Measurements from ENCODE around the gene MRAP2.

The MRAP2 gene

GRCh38 chr6:84081222-84081621 is 47.6 kb downstream of the MRAP2 start:
- TF ChIP-seq GATA2 (IDR thresholded peaks at IDR 0.05; ENCODE audit: low read depth, low read length), result no peak
- no peak for TF ChIP-seq GATA3 (IDR thresholded peaks at IDR 0.05; ENCODE audit: low read depth, low read length)

DNA sequence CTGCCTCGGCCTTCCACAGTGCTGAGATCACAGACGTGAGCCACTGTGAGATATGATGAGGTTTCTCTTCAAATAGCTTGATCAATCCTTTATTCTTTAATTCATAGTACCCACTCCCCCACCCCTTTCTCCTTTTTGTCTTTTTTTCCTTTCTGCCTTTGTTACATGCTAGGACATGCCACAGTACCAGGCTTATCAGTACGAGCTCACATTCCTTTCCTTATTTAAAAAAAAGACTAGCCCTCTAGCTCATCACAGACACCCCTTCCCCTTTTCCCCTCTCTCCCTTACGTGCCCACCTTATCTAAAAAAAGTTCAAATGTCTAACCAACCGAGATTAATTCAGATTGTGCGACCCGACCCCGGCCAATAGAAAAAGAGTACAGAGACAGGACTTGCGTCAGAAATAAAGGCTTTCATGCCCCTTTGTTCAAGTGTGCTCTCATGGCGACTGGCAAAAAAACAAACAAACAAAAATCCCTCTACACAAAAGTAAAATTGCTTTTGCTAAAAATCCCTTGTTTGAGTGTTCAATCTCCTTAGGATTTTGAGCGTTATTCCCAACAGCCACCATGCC is 49.2 kb downstream of the MRAP2 start:
- TF ChIP-seq GATA3 (IDR thresholded peaks at IDR 0.05; ENCODE audit: low read depth, low read length) (no peak), GATA2 (IDR thresholded peaks at IDR 0.05; ENCODE audit: low read depth, low read length) (no peak)

- TF ChIP-seq GATA2 (IDR thresholded peaks at IDR 0.05; ENCODE audit: low read depth, low read length) (no peak), GATA3 (IDR thresholded peaks at IDR 0.05; ENCODE audit: low read depth, low read length) (no peak)
These were observed 52.5 kb downstream of the MRAP2 start for GRCh38 chr6:84086056-84086455.

- TF ChIP-seq GATA2 (IDR thresholded peaks at IDR 0.05; ENCODE audit: low read depth, low read length), result no peak
- no peak for TF ChIP-seq GATA3 (IDR thresholded peaks at IDR 0.05; ENCODE audit: low read depth, low read length)
These were observed 53.2 kb downstream of the MRAP2 start for GRCh38 chr6:84086545-84087429.

- TF ChIP-seq GATA3 (IDR thresholded peaks at IDR 0.05; ENCODE audit: low read depth, low read length) (no peak), GATA2 (IDR thresholded peaks at IDR 0.05; ENCODE audit: low read depth, low read length) (no peak)
These were observed 55.5 kb downstream of the MRAP2 start for GRCh38 chr6:84089081-84089480.

GRCh38 chr6:84089552-84089951 is 56.0 kb downstream of the MRAP2 start:
- TF ChIP-seq GATA3 (IDR thresholded peaks at IDR 0.05; ENCODE audit: low read depth, low read length) (no peak), GATA2 (IDR thresholded peaks at IDR 0.05; ENCODE audit: low read depth, low read length) (no peak)

DNA sequence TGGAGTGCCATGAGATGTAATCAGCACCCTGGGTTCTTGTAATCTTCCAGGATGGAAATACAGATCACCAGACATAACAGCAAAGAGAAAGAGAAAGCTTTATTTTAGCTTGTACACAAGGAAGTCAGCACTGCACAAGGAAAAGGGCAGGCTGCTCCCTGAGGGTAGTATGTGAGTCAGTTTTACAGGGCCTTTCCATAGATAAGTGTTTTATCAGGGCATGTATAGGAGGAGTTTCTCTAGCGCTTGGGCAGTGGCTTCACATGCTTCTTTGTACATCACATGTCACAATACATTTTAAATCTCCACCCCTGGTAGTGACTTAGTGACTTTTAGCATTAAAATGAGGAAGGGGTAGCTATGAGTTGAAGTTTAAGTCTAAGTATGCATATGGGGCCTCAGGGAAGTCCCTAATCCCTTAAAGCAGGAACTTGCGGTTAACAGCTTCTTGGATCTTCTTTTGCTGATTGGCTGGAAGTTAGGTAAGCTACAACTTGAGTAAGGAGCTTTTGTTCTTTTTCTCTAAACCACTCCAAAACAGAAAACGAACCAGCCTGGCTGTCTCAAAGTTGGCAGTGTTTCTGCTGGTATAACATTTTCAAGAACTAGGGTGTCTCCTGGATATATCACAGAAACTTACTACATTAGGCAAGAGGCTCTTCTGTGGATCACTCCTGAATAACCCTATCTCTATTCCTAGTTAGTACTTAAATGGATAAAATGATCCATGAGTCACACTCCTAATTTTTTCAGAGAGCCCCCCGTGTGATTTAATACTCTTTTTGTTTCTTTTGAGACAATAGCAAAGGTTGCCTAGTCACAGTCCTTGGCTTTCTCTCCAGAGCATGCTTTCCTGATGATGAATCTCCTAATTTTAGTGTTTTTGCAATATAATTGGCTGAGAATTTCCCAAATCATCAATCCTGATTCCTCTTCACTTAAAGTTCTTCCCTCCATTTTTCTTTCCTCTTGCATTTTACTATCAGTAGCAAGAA is 60.2 kb downstream of the MRAP2 start:
- TF ChIP-seq GATA2 (IDR thresholded peaks at IDR 0.05; ENCODE audit: low read depth, low read length) (no peak), GATA3 (IDR thresholded peaks at IDR 0.05; ENCODE audit: low read depth, low read length) (no peak)

DNA sequence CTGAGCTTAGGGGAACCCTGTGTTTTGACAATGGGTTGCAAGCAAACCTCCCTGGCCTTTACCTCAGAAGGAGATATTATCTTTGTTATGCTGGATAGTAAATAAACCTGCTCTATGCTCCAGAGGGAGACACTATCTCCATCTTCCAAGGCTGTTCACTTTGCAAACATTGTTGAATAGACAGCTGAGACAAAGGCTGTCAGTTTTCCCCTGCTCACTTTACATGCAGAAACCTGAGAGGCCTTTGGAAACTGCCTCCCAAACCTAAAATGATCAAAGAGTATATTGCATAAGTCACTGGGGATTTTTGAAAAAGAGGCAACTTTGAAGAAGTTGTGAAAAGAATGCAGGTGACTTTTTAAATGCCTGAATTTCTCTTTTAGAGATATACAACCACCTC is 61.6 kb downstream of the MRAP2 start:
- TF ChIP-seq GATA2 (IDR thresholded peaks at IDR 0.05; ENCODE audit: low read depth, low read length) (no peak), GATA3 (IDR thresholded peaks at IDR 0.05; ENCODE audit: low read depth, low read length) (no peak)

DNA sequence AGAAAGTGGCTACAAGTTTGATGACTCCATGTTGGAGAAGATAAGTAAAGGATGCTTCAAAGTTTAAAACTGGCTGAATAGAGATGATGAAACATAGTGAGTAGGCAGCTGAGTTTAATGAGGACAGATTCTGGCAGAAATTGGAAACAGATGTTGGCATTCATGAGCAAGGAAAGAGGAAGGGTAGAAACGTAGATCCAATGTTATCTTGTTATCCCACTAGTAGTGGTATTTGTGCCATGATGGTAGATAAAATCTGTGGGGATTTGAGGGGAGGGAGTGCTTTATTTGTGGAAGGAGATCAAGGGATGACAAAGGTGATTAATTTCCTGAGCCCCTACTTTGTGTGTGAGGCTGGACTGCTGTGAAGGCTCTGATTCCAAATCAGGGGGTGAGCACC is 69.5 kb downstream of the MRAP2 start:
- TF ChIP-seq GATA3 (IDR thresholded peaks at IDR 0.05; ENCODE audit: low read depth, low read length) (peak; percentile 74), GATA2 (IDR thresholded peaks at IDR 0.05; ENCODE audit: low read depth, low read length) (peak; percentile 81)

- TF ChIP-seq GATA3 (IDR thresholded peaks at IDR 0.05; ENCODE audit: low read depth, low read length) (no peak), GATA2 (IDR thresholded peaks at IDR 0.05; ENCODE audit: low read depth, low read length) (no peak)
These were observed 73.9 kb downstream of the MRAP2 start for GRCh38 chr6:84107495-84107894.

DNA sequence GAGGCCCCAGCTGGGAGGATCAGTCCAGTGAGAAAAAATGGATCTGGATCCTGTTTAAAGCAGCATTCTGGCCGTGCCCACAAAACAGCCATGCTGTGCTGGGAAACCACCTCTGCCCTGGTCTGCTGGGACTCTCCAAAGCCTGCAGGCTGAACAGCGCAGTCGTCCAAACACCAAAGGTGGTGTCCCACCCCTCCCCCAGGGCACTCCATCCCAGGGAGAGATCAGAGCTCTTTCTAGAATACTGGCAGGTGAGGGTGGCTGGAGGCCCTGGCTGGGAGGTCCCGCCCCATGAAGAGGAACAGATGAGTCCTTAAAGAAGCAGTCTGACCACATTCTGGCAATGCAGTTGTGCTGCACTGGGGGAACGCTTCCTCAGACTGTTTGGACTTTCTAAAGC is 84.6 kb downstream of the MRAP2 start:
- no peak for TF ChIP-seq GATA3 (IDR thresholded peaks at IDR 0.05; ENCODE audit: low read depth, low read length)
- no peak for TF ChIP-seq GATA2 (IDR thresholded peaks at IDR 0.05; ENCODE audit: low read depth, low read length)

GRCh38 chr6:84119277-84119676 is 85.7 kb downstream of the MRAP2 start:
- TF ChIP-seq GATA2 (IDR thresholded peaks at IDR 0.05; ENCODE audit: low read depth, low read length), result no peak
- no peak for TF ChIP-seq GATA3 (IDR thresholded peaks at IDR 0.05; ENCODE audit: low read depth, low read length)

- no peak for TF ChIP-seq GATA3 (IDR thresholded peaks at IDR 0.05; ENCODE audit: low read depth, low read length)
- no peak for TF ChIP-seq GATA2 (IDR thresholded peaks at IDR 0.05; ENCODE audit: low read depth, low read length)
These were observed 89.6 kb downstream of the MRAP2 start for GRCh38 chr6:84123186-84123585.

DNA sequence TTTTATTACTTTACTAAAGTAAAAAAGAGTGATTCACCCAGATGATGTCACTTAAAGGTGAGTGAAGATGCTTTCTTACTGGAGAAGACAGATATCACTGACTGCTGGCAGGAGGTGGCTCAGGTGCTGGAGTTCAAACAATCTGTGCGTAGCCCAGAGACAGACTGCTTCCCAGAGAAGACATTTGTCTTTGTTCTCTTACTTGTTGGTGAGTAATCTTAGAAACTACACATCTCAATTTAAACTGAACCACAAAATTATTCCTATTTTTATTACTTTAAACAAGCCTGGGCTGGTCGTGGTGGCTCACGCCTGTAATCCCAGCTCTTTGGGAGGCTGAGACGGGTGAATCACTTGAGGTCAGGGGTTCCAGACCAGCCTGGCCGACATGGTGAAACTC is 101.7 kb downstream of the MRAP2 start:
- TF ChIP-seq GATA3 (IDR thresholded peaks at IDR 0.05; ENCODE audit: low read depth, low read length), result no peak
- TF ChIP-seq GATA2 (IDR thresholded peaks at IDR 0.05; ENCODE audit: low read depth, low read length), result no peak

All from SH-SY5Y (cell line).